Measurements from ENCODE around the gene CELA2A.
"Not testable (repeated sequence)": the region's sequence is repeated elsewhere in the genome, so short reads cannot be mapped to it uniquely, and the experiment has no call there.

DNA sequence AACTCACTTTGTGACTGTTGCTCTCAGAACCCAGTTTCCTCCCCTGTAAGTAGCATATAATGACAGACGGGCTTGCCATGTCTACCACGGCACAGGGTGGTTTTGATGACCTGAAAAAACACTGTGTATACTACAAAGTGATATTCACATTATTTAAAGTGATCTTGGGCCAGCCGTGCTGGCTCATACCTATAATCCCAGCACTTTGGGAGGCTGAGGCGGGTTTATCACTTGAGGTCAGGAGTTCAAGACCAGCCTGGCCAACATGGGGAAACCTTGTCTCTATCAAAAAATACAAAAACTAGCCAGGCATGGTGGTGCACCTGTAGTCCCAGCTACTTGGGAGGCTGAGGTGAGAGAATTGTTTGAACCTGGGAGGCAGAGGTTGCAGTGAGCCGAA, 58.0 kb downstream of the CELA2A start:
- TF ChIP-seq, protein P1, sequence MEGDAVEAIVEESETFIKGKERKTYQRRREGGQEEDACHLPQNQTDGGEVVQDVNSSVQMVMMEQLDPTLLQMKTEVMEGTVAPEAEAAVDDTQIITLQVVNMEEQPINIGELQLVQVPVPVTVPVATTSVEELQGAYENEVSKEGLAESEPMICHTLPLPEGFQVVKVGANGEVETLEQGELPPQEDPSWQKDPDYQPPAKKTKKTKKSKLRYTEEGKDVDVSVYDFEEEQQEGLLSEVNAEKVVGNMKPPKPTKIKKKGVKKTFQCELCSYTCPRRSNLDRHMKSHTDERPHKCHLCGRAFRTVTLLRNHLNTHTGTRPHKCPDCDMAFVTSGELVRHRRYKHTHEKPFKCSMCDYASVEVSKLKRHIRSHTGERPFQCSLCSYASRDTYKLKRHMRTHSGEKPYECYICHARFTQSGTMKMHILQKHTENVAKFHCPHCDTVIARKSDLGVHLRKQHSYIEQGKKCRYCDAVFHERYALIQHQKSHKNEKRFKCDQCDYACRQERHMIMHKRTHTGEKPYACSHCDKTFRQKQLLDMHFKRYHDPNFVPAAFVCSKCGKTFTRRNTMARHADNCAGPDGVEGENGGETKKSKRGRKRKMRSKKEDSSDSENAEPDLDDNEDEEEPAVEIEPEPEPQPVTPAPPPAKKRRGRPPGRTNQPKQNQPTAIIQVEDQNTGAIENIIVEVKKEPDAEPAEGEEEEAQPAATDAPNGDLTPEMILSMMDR (conservative IDR thresholded peaks at IDR 0.05), result not testable (repeated sequence)
- TF ChIP-seq EZH2 (IDR thresholded peaks at IDR 0.05; ENCODE audit: low read depth), result not testable (repeated sequence)

Data from PC-9 (cell line).